ENCODE data around the gene INAFM2. TPM values are rescaled to one million over a fixed set of nuclear protein-coding genes. Genes with fewer than 3 reads are reported as not detected.

The INAFM2 gene
- total and polyA plus RNA-seq, 8 donors = 20.5 to 37.1 (median 23.7) TPM

GRCh38 chr15:40310001-40310959 is 13.2 kb upstream of the INAFM2 start:
- Histone ChIP-seq H3K36me3 (no peaks in the 10 kb centered on the region), H3K4me3 (no peak overlapping the region), H3K27ac (peak overlapping the region in 1 of 2 donors; percentile 86), H3K9me3 (no peaks in the 10 kb centered on the region), H3K27me3 (no peaks in the 10 kb centered on the region), H3K4me1 (peaks cover 13 to 42% of the 10 kb centered on the region in 2 donors)
- intact Hi-C loops (cut with DNase I) = no loop called here
- ATAC-seq (peak; percentile 56), DNase-seq (peak in 2 of 4 donors; percentile 71 to 90)
- peak; percentile 60 to 87 for TF ChIP-seq CTCF (IDR thresholded peaks at IDR 0.05)

GRCh38 chr15:40310993-40311392 is 12.5 kb upstream of the INAFM2 start:
- Histone ChIP-seq H3K4me3 (no peak overlapping the region), H3K27ac (no peak overlapping the region), H3K9me3 (no peaks in the 10 kb centered on the region), H3K36me3 (no peaks in the 10 kb centered on the region), H3K4me1 (peaks cover 13 to 35% of the 10 kb centered on the region in 2 donors), H3K27me3 (no peaks in the 10 kb centered on the region)
- intact Hi-C loops (cut with DNase I) = no loop called here
- peak in 1 of 4 donors; percentile 24 for DNase-seq
- no peak for TF ChIP-seq CTCF (IDR thresholded peaks at IDR 0.05)
- ATAC-seq = no peak

DNA sequence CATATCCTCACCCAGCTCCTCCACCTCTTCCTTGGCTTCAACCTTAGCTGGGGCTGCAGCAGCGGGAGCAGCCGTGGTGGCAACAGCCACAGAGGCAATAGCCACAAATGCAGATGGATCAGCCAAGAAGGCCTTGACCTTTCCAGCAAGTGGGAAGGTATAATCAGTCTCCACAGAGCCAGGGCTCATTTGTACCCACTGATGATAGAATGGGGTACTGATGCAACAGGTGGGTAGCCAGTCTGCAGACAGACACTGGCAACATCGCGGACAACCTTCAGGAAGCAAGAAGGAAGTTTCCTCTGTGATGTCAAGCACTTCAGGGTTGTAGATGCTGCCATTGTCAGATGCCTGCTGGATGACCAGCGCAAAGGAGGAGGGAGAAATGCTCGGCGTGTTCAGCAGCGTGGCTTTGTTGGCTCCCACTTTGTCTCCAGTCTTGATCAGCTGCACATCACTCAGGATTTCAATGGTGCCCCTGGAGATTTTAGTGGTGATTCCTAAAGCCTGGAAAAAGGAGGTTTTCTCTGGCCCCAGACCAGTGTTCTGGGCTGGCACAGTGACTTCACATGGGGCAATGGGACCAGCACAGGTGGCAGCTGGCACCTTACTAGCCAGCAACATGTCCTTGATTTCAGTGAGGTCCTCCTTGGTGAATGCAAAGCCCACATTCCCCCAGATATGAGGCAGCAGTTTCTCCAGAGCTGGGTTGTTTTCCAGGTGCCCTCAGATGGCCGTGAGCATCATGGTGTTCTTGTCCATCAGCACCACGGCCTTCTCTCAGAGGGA is 10.9 kb upstream of the INAFM2 start:
- Histone ChIP-seq H3K4me3 (no peak overlapping the region), H3K36me3 (no peaks in the 10 kb centered on the region), H3K27me3 (no peaks in the 10 kb centered on the region), H3K9me3 (no peaks in the 10 kb centered on the region), H3K4me1 (peaks cover 13 to 29% of the 10 kb centered on the region in 2 donors), H3K27ac (no peak overlapping the region)
- DNase-seq = peak in 1 of 4 donors; percentile 26
- no peak for TF ChIP-seq CTCF (IDR thresholded peaks at IDR 0.05)
- no peak for ATAC-seq
- intact Hi-C loops (cut with DNase I) = no loop called here

GRCh38 chr15:40313531-40314398 is 9.7 kb upstream of the INAFM2 start:
- Histone ChIP-seq H3K9me3 (no peaks in the 10 kb centered on the region), H3K4me3 (no peak overlapping the region), H3K27ac (no peak overlapping the region), H3K36me3 (no peaks in the 10 kb centered on the region), H3K27me3 (no peaks in the 10 kb centered on the region), H3K4me1 (peaks cover 11 to 23% of the 10 kb centered on the region in 2 donors)
- ATAC-seq (peak; percentile 85), DNase-seq (peak in 2 of 4 donors; percentile 78 to 87)
- intact Hi-C loops (cut with DNase I) = no loop called here
- TF ChIP-seq CTCF (IDR thresholded peaks at IDR 0.05) = no peak
